SK-N-SH (cell line): ENCODE results near the gene SMAGP. TPM values are rescaled to one million over a fixed set of nuclear protein-coding genes. Genes with fewer than 3 reads are reported as not detected.

ENCODE experiments used
- CTCF ChIA-PET: fragments of 300-600, 350-600 bp; formaldehyde crosslinking; extraction: SDS; loops from one replicate; lab custom pipeline; 2021; lab: Yijun Ruan, JAX
- POLR2A ChIA-PET: fragments of 350-600 bp; sonication (Branson Sonifier 250); formaldehyde crosslinking; extraction: SDS; loops from one replicate; lab custom pipeline; 2020; ENCODE audit warnings: antibody characterized with exemption, inconsistent platforms; lab: Yijun Ruan, JAX
- DNase-seq: peaks from one replicate; pipeline ENCODE4 v3.0.0; 2012
- H2AFZ ChIP-seq: fragments of 200-600 bp; sonication (generic); 2 replicates; pipeline ENCODE4 v1.8.1; 2016; ENCODE audit warnings: antibody characterized with exemption, mild to moderate bottlenecking, low read depth
- H3F3A ChIP-seq: fragments of 200-600 bp; sonication (generic); replicated peaks from 2 replicates; pipeline ENCODE3; 2016; ENCODE audit warnings: antibody characterized with exemption, mild to moderate bottlenecking; ENCODE audit not compliant: insufficient read depth
- H3K27ac ChIP-seq, 2 experiments: fragments of 200-500 bp in 1 of 2; fragments of 200-600 bp in 1 of 2; sonication (Bioruptor generic) in 1 of 2; sonication (generic), shearing (Covaris generic) in 1 of 2; 2 replicates each; pipeline versions ENCODE4 v1.5.1 to v1.6.1; 2014 to 2016; ENCODE audit warnings: low read depth in 2 of 2, inconsistent platforms in 1 of 2, low read length in 1 of 2, mild to moderate bottlenecking in 1 of 2, mixed read lengths in 1 of 2
- H3K27me3 ChIP-seq: fragments of 200-600 bp; sonication (generic), shearing (Covaris generic); 2 replicates; pipeline ENCODE4 v1.6.1; 2016; ENCODE audit warnings: mixed run types; ENCODE audit not compliant: insufficient read depth
- H3K36me3 ChIP-seq, 2 experiments: fragments of 200-500 bp in 1 of 2; fragments of 200-600 bp in 1 of 2; sonication (Bioruptor generic) in 1 of 2; sonication (generic) in 1 of 2; replicated peaks in 1 of 2; 2 replicates each; pipeline versions ENCODE3 to v1.5.1; 2014 to 2016; ENCODE audit warnings: low read length in 1 of 2, mild to moderate bottlenecking in 1 of 2; ENCODE audit not compliant: insufficient read depth in 2 of 2, control insufficient read depth in 1 of 2
- H3K4me1 ChIP-seq, 2 experiments: fragments of 200-500 bp in 1 of 2; fragments of 200-600 bp in 1 of 2; sonication (Bioruptor generic) in 1 of 2; sonication (generic), shearing (Covaris generic) in 1 of 2; 2 replicates each; pipeline versions ENCODE4 v1.5.1 to v1.6.1; 2014 to 2016; ENCODE audit warnings: low read depth in 1 of 2, low read length in 1 of 2, mixed run types in 1 of 2; ENCODE audit not compliant: insufficient read depth in 2 of 2, control insufficient read depth in 1 of 2
- H3K4me2 ChIP-seq: fragments of 200-600 bp; sonication (generic), shearing (Covaris generic); 2 replicates; pipeline ENCODE4 v1.6.1; 2017; ENCODE audit warnings: mixed run types
- H3K4me3 ChIP-seq, 2 experiments: fragments of 200-500 bp in 1 of 2; fragments of 200-600 bp in 1 of 2; sonication (Bioruptor generic) in 1 of 2; sonication (generic), shearing (Covaris generic) in 1 of 2; 2 replicates each; pipeline versions ENCODE4 v1.5.1 to v1.8.1; 2014 to 2016; ENCODE audit warnings: low read depth in 2 of 2, inconsistent platforms in 1 of 2, low read length in 1 of 2, mild to moderate bottlenecking in 1 of 2, mixed read lengths in 1 of 2, moderate library complexity in 1 of 2
- H3K79me2 ChIP-seq: fragments of 200-600 bp; sonication (generic); 2 replicates; pipeline ENCODE4 v1.8.1; 2017; ENCODE audit warnings: mild to moderate bottlenecking; ENCODE audit not compliant: insufficient read depth
- H3K9ac ChIP-seq: fragments of 200-600 bp; sonication (generic); 2 replicates; pipeline ENCODE4 v1.6.1; 2017; ENCODE audit warnings: mixed run types
- H3K9me2 ChIP-seq: fragments of 200-600 bp; sonication (generic); 2 replicates; pipeline ENCODE4 v1.6.1; 2017; ENCODE audit warnings: mixed run types
- H3K9me3 ChIP-seq: fragments of 200-600 bp; sonication (generic); 2 replicates; pipeline ENCODE4 v1.6.1; 2017; ENCODE audit warnings: mixed run types, mild to moderate bottlenecking, moderate library complexity
- H4K20me1 ChIP-seq: fragments of 200-600 bp; sonication (generic); 2 replicates; pipeline ENCODE4 v1.6.1; 2017; ENCODE audit warnings: mild to moderate bottlenecking, mixed run types; ENCODE audit not compliant: insufficient read depth
- CHD2 ChIP-seq: fragments of 150-350 bp; IDR thresholded peaks from 2 replicates; pipeline ENCODE4 v1.6.1; 2018; ENCODE audit warnings: low read length; ENCODE audit not compliant: partially characterized antibody
- ELF1 ChIP-seq: IDR thresholded peaks from 2 replicates; pipeline ENCODE4 v1.4.0; 2012
- EP300 ChIP-seq, 2 experiments: IDR thresholded peaks; 2 replicates each; pipeline versions ENCODE4 v1.4.0 to v1.6.1; 2012; ENCODE audit warnings: borderline replicate concordance in 1 of 2, low read depth in 1 of 2, low read length in 1 of 2
- GABPA ChIP-seq: IDR thresholded peaks from 2 replicates; pipeline ENCODE4 v1.4.0; 2012; ENCODE audit warnings: low read depth, mild to moderate bottlenecking
- GATA2 ChIP-seq: sonication (generic); formaldehyde crosslinking; IDR thresholded peaks from 2 replicates; pipeline ENCODE4 v1.5.0; 2020; ENCODE audit warnings: mild to moderate bottlenecking, missing genetic modification reagents
- JUND ChIP-seq: IDR thresholded peaks from 2 replicates; pipeline ENCODE4 v1.4.0; 2012
- POLR2AphosphoS5 ChIP-seq: IDR thresholded peaks from 2 replicates; pipeline ENCODE4 v1.6.1; 2012; ENCODE audit warnings: low read depth, low read length
- RAD21 ChIP-seq: IDR thresholded peaks from 2 replicates; pipeline ENCODE4 v1.6.1; 2012; ENCODE audit warnings: mild to moderate bottlenecking, low read length
- RCOR1 ChIP-seq: fragments of 150-350 bp; IDR thresholded peaks from 2 replicates; pipeline ENCODE4 v1.6.1; 2017; ENCODE audit warnings: antibody characterized with exemption, low read length
- RXRA ChIP-seq: IDR thresholded peaks from 2 replicates; pipeline ENCODE4 v1.4.0; 2012; ENCODE audit warnings: low read depth, mild to moderate bottlenecking, borderline replicate concordance
- SMC3 ChIP-seq: IDR thresholded peaks from 2 replicates; pipeline ENCODE4 v1.6.1; 2012; ENCODE audit warnings: low read depth, low read length, improper control_type of control experiment
- TAF1 ChIP-seq: IDR thresholded peaks from 2 replicates; pipeline ENCODE4 v1.6.1; 2012; ENCODE audit warnings: low read depth, mild to moderate bottlenecking, low read length, moderate library complexity, borderline replicate concordance
- YY1 ChIP-seq: IDR thresholded peaks from 2 replicates; pipeline ENCODE4 v1.4.0; 2012; ENCODE audit warnings: low read depth, mild to moderate bottlenecking
- WGBS: methylation state at CpG from one replicate; pipeline ENCODE4 v1.1.6; 2017; ENCODE audit warnings: low lambda C conversion rate; 5-methylcytosine and 5-hydroxymethylcytosine counted together
- polyA plus RNA-seq, 3 experiments: library from polyadenylated mRNA; depleted of rRNA; stranded (reverse); fragments of >200 nt; gene quantifications; 2 replicates each; pipeline ENCODE4 v1.2.3, GENCODE V29; 2012
- TF ChIP-seq, protein P1 (sequence below): fragments of 150-350 bp; IDR thresholded peaks from 2 replicates; pipeline ENCODE4 v1.6.1; 2017; ENCODE audit warnings: antibody characterized with exemption, low read length, low read depth, borderline replicate concordance
- TF ChIP-seq, protein P2 (sequence below): fragments of 200-600 bp; sonication (generic); IDR thresholded peaks from 2 replicates; pipeline ENCODE4 v1.6.1; 2017; ENCODE audit warnings: antibody characterized with exemption, mild to moderate bottlenecking, moderate library complexity
- TF ChIP-seq, protein P3 (sequence below): IDR thresholded peaks from 2 replicates; pipeline ENCODE4 v1.6.1; 2012; ENCODE audit warnings: mild to moderate bottlenecking, low read depth, low read length, moderate library complexity
- TF ChIP-seq, protein P4 (sequence below): IDR thresholded peaks from 2 replicates; pipeline ENCODE4 v1.4.0; 2012; ENCODE audit warnings: low read depth

Gene SMAGP
- polyA plus RNA-seq, 1 of the 3 experiments (the other 2 are of a cell fraction): 26.3 TPM

DNA sequence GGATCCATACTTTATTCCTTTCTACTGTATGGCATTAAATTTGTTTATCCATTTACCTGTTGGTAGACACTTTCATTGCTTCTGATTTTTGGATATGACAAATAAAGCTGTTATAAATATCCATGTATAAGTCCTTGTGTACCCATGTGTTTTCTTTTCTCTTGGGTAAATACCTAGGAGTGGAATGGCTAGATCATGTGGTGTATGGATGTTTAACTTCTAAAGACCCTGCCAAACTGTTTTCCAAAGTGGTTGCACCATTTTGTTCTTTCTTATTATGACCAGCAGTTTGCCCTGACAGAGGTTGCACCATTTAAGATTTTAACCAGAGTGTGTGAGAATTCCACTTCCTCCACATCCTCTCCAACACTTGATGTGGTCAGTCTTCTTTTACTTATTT lies 37.6 kb downstream of the SMAGP start:
- no peak for DNase-seq
- H3F3A ChIP-seq: no peaks in the 10 kb centered on the region
- TF ChIP-seq GABPA (no peak), YY1 (no peak), RXRA (no peak), RAD21 (no peak), EP300 (IDR thresholded peaks at IDR 0.05; ENCODE audit: borderline replicate concordance in 1 of 2, low read depth in 1 of 2, low read length in 1 of 2) (no peak), RCOR1 (no peak), SMC3 (no peak)
- TF ChIP-seq, protein P1, sequence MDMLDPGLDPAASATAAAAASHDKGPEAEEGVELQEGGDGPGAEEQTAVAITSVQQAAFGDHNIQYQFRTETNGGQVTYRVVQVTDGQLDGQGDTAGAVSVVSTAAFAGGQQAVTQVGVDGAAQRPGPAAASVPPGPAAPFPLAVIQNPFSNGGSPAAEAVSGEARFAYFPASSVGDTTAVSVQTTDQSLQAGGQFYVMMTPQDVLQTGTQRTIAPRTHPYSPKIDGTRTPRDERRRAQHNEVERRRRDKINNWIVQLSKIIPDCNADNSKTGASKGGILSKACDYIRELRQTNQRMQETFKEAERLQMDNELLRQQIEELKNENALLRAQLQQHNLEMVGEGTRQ: no peak
- TF ChIP-seq, protein P2, sequence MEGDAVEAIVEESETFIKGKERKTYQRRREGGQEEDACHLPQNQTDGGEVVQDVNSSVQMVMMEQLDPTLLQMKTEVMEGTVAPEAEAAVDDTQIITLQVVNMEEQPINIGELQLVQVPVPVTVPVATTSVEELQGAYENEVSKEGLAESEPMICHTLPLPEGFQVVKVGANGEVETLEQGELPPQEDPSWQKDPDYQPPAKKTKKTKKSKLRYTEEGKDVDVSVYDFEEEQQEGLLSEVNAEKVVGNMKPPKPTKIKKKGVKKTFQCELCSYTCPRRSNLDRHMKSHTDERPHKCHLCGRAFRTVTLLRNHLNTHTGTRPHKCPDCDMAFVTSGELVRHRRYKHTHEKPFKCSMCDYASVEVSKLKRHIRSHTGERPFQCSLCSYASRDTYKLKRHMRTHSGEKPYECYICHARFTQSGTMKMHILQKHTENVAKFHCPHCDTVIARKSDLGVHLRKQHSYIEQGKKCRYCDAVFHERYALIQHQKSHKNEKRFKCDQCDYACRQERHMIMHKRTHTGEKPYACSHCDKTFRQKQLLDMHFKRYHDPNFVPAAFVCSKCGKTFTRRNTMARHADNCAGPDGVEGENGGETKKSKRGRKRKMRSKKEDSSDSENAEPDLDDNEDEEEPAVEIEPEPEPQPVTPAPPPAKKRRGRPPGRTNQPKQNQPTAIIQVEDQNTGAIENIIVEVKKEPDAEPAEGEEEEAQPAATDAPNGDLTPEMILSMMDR: no peak
- TF ChIP-seq, protein P3, sequence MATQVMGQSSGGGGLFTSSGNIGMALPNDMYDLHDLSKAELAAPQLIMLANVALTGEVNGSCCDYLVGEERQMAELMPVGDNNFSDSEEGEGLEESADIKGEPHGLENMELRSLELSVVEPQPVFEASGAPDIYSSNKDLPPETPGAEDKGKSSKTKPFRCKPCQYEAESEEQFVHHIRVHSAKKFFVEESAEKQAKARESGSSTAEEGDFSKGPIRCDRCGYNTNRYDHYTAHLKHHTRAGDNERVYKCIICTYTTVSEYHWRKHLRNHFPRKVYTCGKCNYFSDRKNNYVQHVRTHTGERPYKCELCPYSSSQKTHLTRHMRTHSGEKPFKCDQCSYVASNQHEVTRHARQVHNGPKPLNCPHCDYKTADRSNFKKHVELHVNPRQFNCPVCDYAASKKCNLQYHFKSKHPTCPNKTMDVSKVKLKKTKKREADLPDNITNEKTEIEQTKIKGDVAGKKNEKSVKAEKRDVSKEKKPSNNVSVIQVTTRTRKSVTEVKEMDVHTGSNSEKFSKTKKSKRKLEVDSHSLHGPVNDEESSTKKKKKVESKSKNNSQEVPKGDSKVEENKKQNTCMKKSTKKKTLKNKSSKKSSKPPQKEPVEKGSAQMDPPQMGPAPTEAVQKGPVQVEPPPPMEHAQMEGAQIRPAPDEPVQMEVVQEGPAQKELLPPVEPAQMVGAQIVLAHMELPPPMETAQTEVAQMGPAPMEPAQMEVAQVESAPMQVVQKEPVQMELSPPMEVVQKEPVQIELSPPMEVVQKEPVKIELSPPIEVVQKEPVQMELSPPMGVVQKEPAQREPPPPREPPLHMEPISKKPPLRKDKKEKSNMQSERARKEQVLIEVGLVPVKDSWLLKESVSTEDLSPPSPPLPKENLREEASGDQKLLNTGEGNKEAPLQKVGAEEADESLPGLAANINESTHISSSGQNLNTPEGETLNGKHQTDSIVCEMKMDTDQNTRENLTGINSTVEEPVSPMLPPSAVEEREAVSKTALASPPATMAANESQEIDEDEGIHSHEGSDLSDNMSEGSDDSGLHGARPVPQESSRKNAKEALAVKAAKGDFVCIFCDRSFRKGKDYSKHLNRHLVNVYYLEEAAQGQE: no peak
- TF ChIP-seq, all 33 proteins: peak for 0
- Histone ChIP-seq H3K79me2 (no peaks in the 10 kb centered on the region), H3K4me1 (no peaks in the 10 kb centered on the region), H3K27me3 (no peaks in the 10 kb centered on the region), H3K4me2 (no peak overlapping the region), H3K9me2 (no peaks in the 10 kb centered on the region), H3K9ac (no peak overlapping the region), H2AFZ (no peak overlapping the region), H3K4me3 (no peak overlapping the region), H3K36me3 (no peaks in the 10 kb centered on the region), H4K20me1 (no peaks in the 10 kb centered on the region), H3K27ac (no peak overlapping the region), H3K9me3 (no peaks in the 10 kb centered on the region)
- CTCF ChIA-PET: interaction anchor here (0.6 to 1.2 kb wide), 2 partner anchors 15 to 91 kb away, joined by 3 to 4 read pairs; partner anchors contain the start of gene POU6F1
- POLR2A ChIA-PET: no interaction called here

DNA sequence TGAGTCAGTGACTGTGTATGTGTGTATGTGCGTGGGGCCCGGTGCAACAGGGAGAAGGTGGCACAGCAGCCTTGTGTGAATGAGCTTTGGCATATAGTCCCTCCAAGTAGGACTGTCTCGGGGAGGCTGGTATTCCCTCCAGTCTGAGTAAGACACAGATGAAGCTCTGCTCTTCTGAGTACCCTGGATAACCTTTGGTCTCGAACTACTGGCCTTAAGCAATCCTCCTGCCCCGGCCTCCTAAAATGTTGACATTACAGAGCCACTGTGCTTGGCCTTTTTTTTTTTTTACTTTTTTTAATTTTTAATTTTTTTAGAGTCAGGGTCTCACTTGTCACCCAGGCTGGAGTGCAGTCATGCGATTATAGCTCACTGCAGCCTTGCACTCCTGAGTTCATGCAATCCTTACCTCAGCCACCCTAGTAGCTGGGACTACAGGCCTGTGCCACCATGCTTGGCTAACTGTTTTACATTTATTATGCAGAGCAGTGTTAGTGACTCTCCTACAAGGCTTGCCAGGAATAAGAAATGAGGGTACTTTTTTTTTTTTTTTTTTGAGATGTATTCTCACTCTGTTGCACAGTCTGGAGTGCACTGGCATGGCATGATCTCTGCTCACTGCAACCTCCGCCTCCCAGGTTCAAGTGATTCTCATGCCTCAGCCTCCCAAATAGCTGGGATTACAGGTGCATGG lies 41.0 kb downstream of the SMAGP start:
- CTCF ChIA-PET: no interaction called here

More for the DNA sequence above, 41.0 kb downstream of the SMAGP start:
- WGBS: 86% methylated on average over 7 of the region's 7 CpGs
- Histone ChIP-seq H3F3A (no peaks in the 10 kb centered on the region), H3K9me3 (no peaks in the 10 kb centered on the region), H4K20me1 (no peaks in the 10 kb centered on the region), H3K79me2 (no peaks in the 10 kb centered on the region), H3K4me3 (no peak overlapping the region), H3K4me2 (no peak overlapping the region), H2AFZ (no peak overlapping the region), H3K36me3 (no peaks in the 10 kb centered on the region), H3K9ac (no peak overlapping the region), H3K27ac (no peak overlapping the region), H3K9me2 (no peaks in the 10 kb centered on the region), H3K4me1 (no peaks in the 10 kb centered on the region), H3K27me3 (no peaks in the 10 kb centered on the region)
- TF ChIP-seq RAD21 (no peak), SMC3 (no peak), JUND (no peak), GATA2 (CRISPR knock-in tag) (no peak), RCOR1 (no peak), ELF1 (no peak), CHD2 (no peak), POLR2AphosphoS5 (no peak), TAF1 (no peak)
- TF ChIP-seq, protein P4, sequence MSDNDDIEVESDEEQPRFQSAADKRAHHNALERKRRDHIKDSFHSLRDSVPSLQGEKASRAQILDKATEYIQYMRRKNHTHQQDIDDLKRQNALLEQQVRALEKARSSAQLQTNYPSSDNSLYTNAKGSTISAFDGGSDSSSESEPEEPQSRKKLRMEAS: no peak
- TF ChIP-seq, protein P2: no peak
- DNase-seq: no peak
- POLR2A ChIA-PET: no interaction called here
